CD4-positive, alpha-beta T cell treated with Interleukin-1 beta for 1 hour (primary cell): Measurements from ENCODE around the gene FBXO42.

Experiments
- DNase-seq, 2 donors: peaks; one replicate each; pipeline ENCODE4 v3.0.0-alpha.2; 2020 to 2022

The FBXO42 gene

GRCh38 chr1:16199700-16200099 lies 152.6 kb downstream of the FBXO42 start:
- DNase-seq, result no peak

GRCh38 chr1:16199157-16199501 lies 153.2 kb downstream of the FBXO42 start:
- DNase-seq, result no peak

GRCh38 chr1:16198444-16199156 lies 153.7 kb downstream of the FBXO42 start:
- DNase-seq, result no peak

- no peak for DNase-seq
These were observed 155.4 kb downstream of the FBXO42 start for GRCh38 chr1:16196874-16197273.
